Neural crest cell (in vitro differentiated cells): Measurements from ENCODE around the gene FBXO44. TPM values are rescaled to one million over a fixed set of nuclear protein-coding genes. Genes with fewer than 3 reads are reported as not detected.

Source experiments
- DNase-seq: peaks from one replicate; pipeline ENCODE4 v3.0.0; 2021; ENCODE audit warnings: low read depth, mixed read lengths, low spot score
- H3K27ac Mint-ChIP-seq: one replicate; pipeline ENCODE4 v1.8.0; 2021; ENCODE audit warnings: mild to moderate bottlenecking, mixed read lengths; ENCODE audit not compliant: unreplicated experiment
- H3K27me3 Mint-ChIP-seq: 2 replicates; pipeline ENCODE4 v1.8.0; 2021; ENCODE audit warnings: low read depth, mild to moderate bottlenecking, mixed read lengths
- H3K36me3 Mint-ChIP-seq: 2 replicates; pipeline ENCODE4 v1.8.0; 2021; ENCODE audit warnings: low read depth, mild to moderate bottlenecking, mixed read lengths
- H3K4me1 Mint-ChIP-seq: 2 replicates; pipeline ENCODE4 v1.8.0; 2021; ENCODE audit warnings: mixed read lengths
- H3K4me3 Mint-ChIP-seq: one replicate; pipeline ENCODE4 v1.8.0; 2021; ENCODE audit warnings: mild to moderate bottlenecking, mixed read lengths
- H3K9me3 Mint-ChIP-seq: 2 replicates; pipeline ENCODE4 v1.8.0; 2021; ENCODE audit warnings: mixed read lengths
- total RNA-seq: library from RNA; stranded (reverse); gene quantifications from 2 replicates; pipeline ENCODE4 v1.2.1, GENCODE V29; 2021
- TF ChIP-seq, protein P1 (sequence below): fragments of 200-600 bp; sonication (generic); conservative IDR thresholded peaks from 2 replicates; pipeline ENCODE4 v1.5.0; 2021; ENCODE audit warnings: antibody characterized with exemption, mild to moderate bottlenecking

FBXO44 gene
- total RNA-seq, 1 donor from 2014 or later = 10.7 TPM

DNA sequence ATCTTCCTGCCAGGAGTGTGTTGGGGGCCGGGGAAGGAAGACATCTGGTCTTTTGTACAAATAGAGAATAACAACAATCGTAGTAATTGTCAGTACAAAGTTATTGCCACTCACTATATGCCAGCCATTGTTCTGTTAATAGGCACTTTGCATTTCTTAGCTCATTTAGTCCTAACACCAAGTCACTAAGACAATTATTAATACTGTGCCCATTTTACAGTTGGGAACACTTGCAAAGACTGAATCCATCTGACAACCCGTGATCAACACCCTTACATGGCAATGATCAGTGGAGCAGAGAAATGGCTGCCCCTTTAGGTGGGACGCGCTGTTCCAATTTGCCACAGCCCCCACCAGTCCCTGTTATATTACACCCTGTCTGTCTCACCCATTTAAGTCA, 33.8 kb upstream of the FBXO44 start:
- Mint-ChIP-seq H3K4me3 (no peak overlapping the region), H3K36me3 (no peaks in the 10 kb centered on the region), H3K27me3 (peaks cover 10% of the 10 kb centered on the region), H3K4me1 (no peaks in the 10 kb centered on the region), H3K9me3 (no peaks in the 10 kb centered on the region), H3K27ac (no peak overlapping the region)
- DNase-seq = no peak
- TF ChIP-seq, protein P1, sequence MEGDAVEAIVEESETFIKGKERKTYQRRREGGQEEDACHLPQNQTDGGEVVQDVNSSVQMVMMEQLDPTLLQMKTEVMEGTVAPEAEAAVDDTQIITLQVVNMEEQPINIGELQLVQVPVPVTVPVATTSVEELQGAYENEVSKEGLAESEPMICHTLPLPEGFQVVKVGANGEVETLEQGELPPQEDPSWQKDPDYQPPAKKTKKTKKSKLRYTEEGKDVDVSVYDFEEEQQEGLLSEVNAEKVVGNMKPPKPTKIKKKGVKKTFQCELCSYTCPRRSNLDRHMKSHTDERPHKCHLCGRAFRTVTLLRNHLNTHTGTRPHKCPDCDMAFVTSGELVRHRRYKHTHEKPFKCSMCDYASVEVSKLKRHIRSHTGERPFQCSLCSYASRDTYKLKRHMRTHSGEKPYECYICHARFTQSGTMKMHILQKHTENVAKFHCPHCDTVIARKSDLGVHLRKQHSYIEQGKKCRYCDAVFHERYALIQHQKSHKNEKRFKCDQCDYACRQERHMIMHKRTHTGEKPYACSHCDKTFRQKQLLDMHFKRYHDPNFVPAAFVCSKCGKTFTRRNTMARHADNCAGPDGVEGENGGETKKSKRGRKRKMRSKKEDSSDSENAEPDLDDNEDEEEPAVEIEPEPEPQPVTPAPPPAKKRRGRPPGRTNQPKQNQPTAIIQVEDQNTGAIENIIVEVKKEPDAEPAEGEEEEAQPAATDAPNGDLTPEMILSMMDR = no peak

DNA sequence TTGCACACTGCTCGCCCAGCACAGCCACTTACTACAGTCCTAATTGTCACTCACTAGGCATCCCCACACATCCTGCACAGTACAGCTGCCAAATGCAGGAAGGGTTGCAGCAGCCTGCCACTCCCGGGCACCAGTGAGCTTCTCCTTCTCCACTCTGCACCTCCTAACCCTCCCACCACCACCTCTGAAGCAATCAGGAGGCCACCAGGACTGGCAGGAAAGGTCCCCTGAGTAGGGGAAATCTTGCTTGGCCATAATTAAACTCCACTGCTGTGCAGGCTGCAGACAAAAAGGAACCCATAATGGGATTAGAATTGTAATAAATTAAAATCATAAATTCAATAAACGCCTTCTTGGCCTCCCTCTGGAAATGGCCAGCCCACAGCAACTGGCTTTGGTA, 32.3 kb upstream of the FBXO44 start:
- Mint-ChIP-seq H3K27ac (no peak overlapping the region), H3K4me3 (no peak overlapping the region), H3K9me3 (no peaks in the 10 kb centered on the region), H3K27me3 (peaks cover 15% of the 10 kb centered on the region), H3K4me1 (no peaks in the 10 kb centered on the region), H3K36me3 (no peaks in the 10 kb centered on the region)
- TF ChIP-seq, protein P1 = no peak
- DNase-seq = no peak

DNA sequence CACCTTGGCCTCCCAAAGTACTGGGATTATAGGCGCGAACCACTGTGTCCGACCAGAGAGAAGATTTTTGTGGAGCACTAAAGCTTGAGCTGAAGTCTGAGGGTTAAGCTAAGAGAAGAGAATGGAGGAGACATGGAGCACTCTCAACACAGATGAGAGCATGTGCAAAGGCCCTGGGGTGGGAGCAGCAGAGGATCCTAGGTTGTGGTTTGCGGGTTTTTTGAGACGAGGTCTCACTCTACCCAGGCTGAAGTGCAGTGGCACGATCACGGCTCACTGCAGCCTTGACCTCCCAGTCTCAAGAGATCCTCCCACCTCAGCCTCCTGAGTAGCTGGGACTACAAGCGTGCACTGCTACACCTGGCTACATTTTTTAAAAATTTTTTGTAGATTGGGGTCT, 31.0 kb upstream of the FBXO44 start:
- TF ChIP-seq, protein P1 = no peak
- H3K9me3 Mint-ChIP-seq = no peaks in the 10 kb centered on the region
- no peaks in the 10 kb centered on the region for H3K4me1 Mint-ChIP-seq
- no peak overlapping the region for H3K4me3 Mint-ChIP-seq
- H3K36me3 Mint-ChIP-seq = no peaks in the 10 kb centered on the region
- H3K27me3 Mint-ChIP-seq = peaks cover 16% of the 10 kb centered on the region
- no peak overlapping the region for H3K27ac Mint-ChIP-seq
- no peak for DNase-seq

DNA sequence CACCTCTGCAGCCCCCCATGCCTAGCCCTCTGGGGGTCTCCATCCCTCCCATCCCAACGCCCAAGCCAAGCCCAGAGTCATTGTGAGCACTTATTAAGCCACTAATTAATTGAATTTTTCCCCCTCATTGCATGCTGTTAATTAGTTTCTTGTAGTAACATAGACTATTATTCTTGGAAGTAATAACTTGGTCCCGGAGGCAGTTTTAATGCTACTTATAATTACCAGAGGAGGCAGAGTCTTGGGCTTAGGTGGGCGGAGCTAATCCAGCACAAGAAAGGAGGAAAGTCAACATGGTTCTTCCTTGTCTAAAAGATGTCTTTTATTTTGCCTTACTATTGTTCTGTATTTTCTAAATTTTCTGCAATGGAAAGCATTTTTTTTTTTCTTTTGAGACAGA, 28.1 kb upstream of the FBXO44 start:
- Mint-ChIP-seq H3K4me1 (no peaks in the 10 kb centered on the region), H3K4me3 (no peak overlapping the region), H3K36me3 (no peaks in the 10 kb centered on the region), H3K27me3 (peaks cover 34% of the 10 kb centered on the region), H3K27ac (no peak overlapping the region), H3K9me3 (no peaks in the 10 kb centered on the region)
- DNase-seq = no peak
- TF ChIP-seq, protein P1 = no peak

DNA sequence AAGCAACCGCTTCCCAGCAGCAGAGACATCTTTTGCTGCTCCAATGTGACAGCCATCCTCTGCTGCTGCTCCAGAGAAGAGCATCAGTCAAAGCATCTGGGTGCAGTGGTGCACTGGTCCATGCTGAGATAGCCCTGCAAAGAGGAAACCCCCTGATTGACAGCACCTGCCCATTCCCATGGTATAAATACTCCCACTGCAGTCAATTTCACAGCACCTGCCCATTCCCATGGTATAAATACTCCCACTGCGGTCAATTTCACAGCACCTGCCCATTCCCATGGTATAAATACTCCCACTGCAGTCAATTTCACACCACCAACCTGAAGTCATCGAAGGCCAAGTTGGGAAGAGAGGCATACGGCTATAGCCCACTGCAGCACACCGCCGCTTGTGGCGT, 25.9 kb upstream of the FBXO44 start:
- Mint-ChIP-seq H3K4me1 (no peaks in the 10 kb centered on the region), H3K36me3 (no peaks in the 10 kb centered on the region), H3K4me3 (no peak overlapping the region), H3K9me3 (no peaks in the 10 kb centered on the region), H3K27me3 (peaks cover 43% of the 10 kb centered on the region), H3K27ac (no peak overlapping the region)
- DNase-seq = no peak
- TF ChIP-seq, protein P1 = no peak
